SU-DHL-6 (cell line): ENCODE results near the gene GPC3.

Experiments used
- CTCF ChIP-seq: fragments of 200-600 bp; sonication (generic); IDR thresholded peaks from one replicate; pipeline ENCODE4 v1.5.1; 2017; ENCODE audit warnings: antibody characterized with exemption, mild to moderate bottlenecking, low read length, moderate library complexity; ENCODE audit not compliant: insufficient read depth, poor library complexity, severe bottlenecking
- EZH2phosphoT487 ChIP-seq: fragments of 200-600 bp; sonication (generic), shearing (Covaris generic); conservative IDR thresholded peaks from 2 replicates; pipeline ENCODE4 v1.6.1; 2018; ENCODE audit warnings: mild to moderate bottlenecking, antibody characterized with exemption, low read length, moderate library complexity, mixed read lengths

DNA sequence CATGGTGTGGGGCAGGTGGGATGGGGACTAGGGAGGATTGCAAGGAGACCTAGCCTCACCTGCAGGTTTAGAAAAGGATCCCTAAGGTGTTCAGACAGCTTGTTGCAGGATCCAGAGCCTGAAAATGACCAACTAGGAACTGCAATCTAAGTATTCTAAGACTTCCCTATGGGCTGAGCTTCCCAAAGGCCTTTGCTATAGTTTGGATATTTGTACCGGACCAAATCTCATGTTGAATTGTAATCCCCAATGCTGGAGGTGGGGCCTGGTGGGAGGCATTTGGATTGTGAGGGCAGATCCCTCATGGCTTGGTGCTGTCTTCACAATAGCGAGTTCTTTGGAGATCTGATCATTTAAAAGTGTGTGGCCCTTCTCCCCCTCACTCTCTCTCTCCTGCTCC is 52.1 kb downstream of the GPC3 start:
- no peak for TF ChIP-seq CTCF
- no peak for TF ChIP-seq EZH2phosphoT487
